LNCAP (cell line): Measurements from ENCODE around the gene TRAPPC10.

ENCODE experiments used
- CTCF ChIP-seq: fragments of 450-650 bp; IDR thresholded peaks from 2 replicates; pipeline ENCODE4 v1.5.1; 2017; ENCODE audit warnings: mild to moderate bottlenecking

TRAPPC10 gene

GRCh38 chr21:44011579-44012473 lies at the start of gene TRAPPC10:
TSS of gene TRAPPC10 (plus strand) at chr21:44012309. CDS start at chr21:44012494, 185 bp downstream.
- no peak for TF ChIP-seq CTCF

- no peak for TF ChIP-seq CTCF
Observed at GRCh38 chr21:43965911-43966585, 46.1 kb upstream of the TRAPPC10 start.

GRCh38 chr21:43966946-43967512 lies 45.1 kb upstream of the TRAPPC10 start:
- TF ChIP-seq CTCF, result no peak

GRCh38 chr21:43967981-43968380 lies 44.1 kb upstream of the TRAPPC10 start:
- no peak for TF ChIP-seq CTCF

- no peak for TF ChIP-seq CTCF
Observed at GRCh38 chr21:43968410-43969114, 43.5 kb upstream of the TRAPPC10 start.

- TF ChIP-seq CTCF, result no peak
Observed at GRCh38 chr21:43969115-43969444, 43.0 kb upstream of the TRAPPC10 start.

GRCh38 chr21:43970551-43970950 lies 41.6 kb upstream of the TRAPPC10 start:
- no peak for TF ChIP-seq CTCF
